KMS-11 (cell line): ENCODE measurements around the gene NMRK1.

Experiments
- H2AFZ ChIP-seq: fragments of 200-600 bp; sonication (generic); 2 replicates; pipeline ENCODE4 v1.6.1; 2016; ENCODE audit warnings: antibody characterized with exemption, mixed run types, low read depth
- H3K27ac ChIP-seq: fragments of 200-600 bp; sonication (generic); 2 replicates; pipeline ENCODE4 v1.6.1; 2016; ENCODE audit warnings: mild to moderate bottlenecking, mixed run types
- H3K27me3 ChIP-seq: fragments of 200-600 bp; sonication (generic); 2 replicates; pipeline ENCODE4 v1.6.1; 2017; ENCODE audit warnings: mild to moderate bottlenecking, low read depth, mixed run types, moderate library complexity; ENCODE audit not compliant: insufficient read depth
- H3K36me3 ChIP-seq: fragments of 200-600 bp; sonication (generic); 2 replicates; pipeline ENCODE4 v1.6.1; 2017; ENCODE audit warnings: mild to moderate bottlenecking, mixed run types; ENCODE audit not compliant: insufficient read depth
- H3K4me1 ChIP-seq: fragments of 200-600 bp; sonication (generic); 2 replicates; pipeline ENCODE4 v1.6.1; 2016; ENCODE audit warnings: mild to moderate bottlenecking, low read depth, mixed run types; ENCODE audit not compliant: poor library complexity, severe bottlenecking
- H3K4me2 ChIP-seq: fragments of 200-600 bp; sonication (generic); 2 replicates; pipeline ENCODE4 v1.7.0; 2016; ENCODE audit warnings: mild to moderate bottlenecking, mixed run types
- H3K4me3 ChIP-seq: fragments of 200-600 bp; sonication (generic); IDR thresholded peaks from 2 replicates; pipeline ENCODE4 v1.6.1; 2017; ENCODE audit warnings: low read depth, low read length, mixed read lengths; ENCODE audit not compliant: insufficient read depth
- H3K79me2 ChIP-seq: fragments of 200-600 bp; sonication (generic); 2 replicates; pipeline ENCODE4 v1.6.1; 2016; ENCODE audit warnings: low read depth, mixed run types; ENCODE audit not compliant: insufficient read depth
- H3K9ac ChIP-seq: fragments of 200-600 bp; sonication (generic); 2 replicates; pipeline ENCODE4 v1.6.1; 2016; ENCODE audit warnings: mild to moderate bottlenecking, mixed run types
- H4K20me1 ChIP-seq: fragments of 200-600 bp; sonication (generic); 2 replicates; pipeline ENCODE4 v1.6.1; 2016; ENCODE audit warnings: mild to moderate bottlenecking, mixed run types; ENCODE audit not compliant: insufficient read depth
- TF ChIP-seq, protein P1 (sequence below): fragments of 200-600 bp; sonication (generic); conservative IDR thresholded peaks from 2 replicates; pipeline ENCODE4 v1.6.1; 2017; ENCODE audit warnings: low read depth, mild to moderate bottlenecking, antibody characterized with exemption, low read length, moderate library complexity, mixed read lengths

The NMRK1 gene

GRCh38 chr9:75017378-75017777 lies 70.6 kb downstream of the NMRK1 start:
- H4K20me1 ChIP-seq: no peaks in the 10 kb centered on the region; the same call in 1 of the 2 replicates
- TF ChIP-seq, protein P1, sequence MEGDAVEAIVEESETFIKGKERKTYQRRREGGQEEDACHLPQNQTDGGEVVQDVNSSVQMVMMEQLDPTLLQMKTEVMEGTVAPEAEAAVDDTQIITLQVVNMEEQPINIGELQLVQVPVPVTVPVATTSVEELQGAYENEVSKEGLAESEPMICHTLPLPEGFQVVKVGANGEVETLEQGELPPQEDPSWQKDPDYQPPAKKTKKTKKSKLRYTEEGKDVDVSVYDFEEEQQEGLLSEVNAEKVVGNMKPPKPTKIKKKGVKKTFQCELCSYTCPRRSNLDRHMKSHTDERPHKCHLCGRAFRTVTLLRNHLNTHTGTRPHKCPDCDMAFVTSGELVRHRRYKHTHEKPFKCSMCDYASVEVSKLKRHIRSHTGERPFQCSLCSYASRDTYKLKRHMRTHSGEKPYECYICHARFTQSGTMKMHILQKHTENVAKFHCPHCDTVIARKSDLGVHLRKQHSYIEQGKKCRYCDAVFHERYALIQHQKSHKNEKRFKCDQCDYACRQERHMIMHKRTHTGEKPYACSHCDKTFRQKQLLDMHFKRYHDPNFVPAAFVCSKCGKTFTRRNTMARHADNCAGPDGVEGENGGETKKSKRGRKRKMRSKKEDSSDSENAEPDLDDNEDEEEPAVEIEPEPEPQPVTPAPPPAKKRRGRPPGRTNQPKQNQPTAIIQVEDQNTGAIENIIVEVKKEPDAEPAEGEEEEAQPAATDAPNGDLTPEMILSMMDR: no peak
- no peaks in the 10 kb centered on the region for H3K27me3 ChIP-seq
- no peak overlapping the region for H3K27ac ChIP-seq
- no peak overlapping the region for H2AFZ ChIP-seq
- no peak overlapping the region for H3K4me3 ChIP-seq
- no peak overlapping the region for H3K9ac ChIP-seq
- H3K4me2 ChIP-seq: no peak overlapping the region
- H3K4me1 ChIP-seq: peaks cover 11% of the 10 kb centered on the region
- H3K36me3 ChIP-seq: no peaks in the 10 kb centered on the region
- H3K79me2 ChIP-seq: peaks cover 39% of the 10 kb centered on the region; the same call in 1 of the 2 replicates

DNA sequence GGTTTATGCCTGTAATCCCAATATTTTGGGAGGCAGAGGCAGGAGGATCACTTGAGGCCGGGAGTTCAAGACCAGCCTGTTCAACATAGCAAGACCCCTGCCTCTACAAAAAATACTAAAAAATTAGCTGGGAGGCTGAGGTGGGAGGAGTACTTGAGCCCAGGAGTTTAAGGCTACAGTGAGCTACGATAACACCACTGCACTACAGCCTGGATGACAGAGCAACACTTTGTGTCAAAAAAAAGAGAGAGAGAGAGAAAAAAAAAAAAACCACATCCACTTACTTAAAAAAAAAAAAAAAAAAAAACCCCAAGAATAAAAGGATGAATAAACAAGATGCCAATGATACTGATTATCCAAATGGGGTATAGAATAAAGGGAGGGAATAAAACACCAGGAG lies 74.2 kb downstream of the NMRK1 start:
- Histone ChIP-seq H3K4me2 (no peak overlapping the region), H4K20me1 (no peaks in the 10 kb centered on the region; the same call in 1 of the 2 replicates), H3K9ac (no peak overlapping the region), H2AFZ (no peak overlapping the region), H3K27ac (no peak overlapping the region), H3K79me2 (peaks cover 11% of the 10 kb centered on the region; the same call in 1 of the 2 replicates), H3K4me3 (no peak overlapping the region), H3K27me3 (no peaks in the 10 kb centered on the region), H3K36me3 (no peaks in the 10 kb centered on the region), H3K4me1 (no peaks in the 10 kb centered on the region)
- TF ChIP-seq, protein P1: no peak
